Keratinocyte (primary cell): ENCODE measurements around the gene ASTN2.
A peak's percentile ranks its signal among the peaks of the same experiment; 100 is the strongest.

Source experiments
- CTCF ChIP-seq, 3 experiments: IDR thresholded peaks in 1 of 3; conservative IDR thresholded peaks in 1 of 3; optimal IDR thresholded peaks in 1 of 3; 2 replicates in 2 of 3; 3 replicates in 1 of 3; pipeline versions ENCODE3 to v1.5.1; 2011; ENCODE audit warnings: low read length in 3 of 3, mild to moderate bottlenecking in 3 of 3, moderate library complexity in 2 of 3, control low read depth in 1 of 3, inconsistent platforms in 1 of 3; ENCODE audit not compliant: insufficient read depth in 2 of 3; ENCODE audit errors: extremely low read depth in 1 of 3
- EZH2 ChIP-seq: IDR thresholded peaks from one replicate; pipeline ENCODE4 v1.6.1; 2012; ENCODE audit warnings: inconsistent platforms, mild to moderate bottlenecking, low read length, moderate library complexity

- TF ChIP-seq CTCF (optimal IDR thresholded peaks at IDR 0.05 in 1 of 3, IDR thresholded peaks at IDR 0.05 in 1 of 3, conservative IDR thresholded peaks at IDR 0.05 in 1 of 3; ENCODE audit: extremely low read depth in 1 of 3, insufficient read depth in 2 of 3, low read length in 3 of 3) (peak; percentile 12 to 53 (median 18)), EZH2 (no peak)
Observed at GRCh38 chr9:116928884-116929283, 486.0 kb downstream of the ASTN2 start.
